NCI-H2171 (cell line): ENCODE data around the gene ABCF3.

Experiments used
- DNase-seq: peaks from one replicate; lab custom pipeline; 2025; lab: John Stamatoyannopoulos, UW

ABCF3 gene

GRCh38 chr3:184167786-184168185 lies 18.2 kb upstream of the ABCF3 start:
- no peak for DNase-seq

GRCh38 chr3:184168363-184169120 lies 17.5 kb upstream of the ABCF3 start:
- no peak for DNase-seq

GRCh38 chr3:184169896-184170875 lies 15.8 kb upstream of the ABCF3 start:
- no peak for DNase-seq

- DNase-seq = no peak
These were observed 14.4 kb upstream of the ABCF3 start for GRCh38 chr3:184171562-184171961.

- no peak for DNase-seq
These were observed 13.2 kb upstream of the ABCF3 start for GRCh38 chr3:184172681-184173373.

GRCh38 chr3:184173374-184173722 lies 12.7 kb upstream of the ABCF3 start:
- no peak for DNase-seq

- DNase-seq = no peak
These were observed 11.7 kb upstream of the ABCF3 start for GRCh38 chr3:184174284-184174645.

- DNase-seq = peak; percentile 98
These were observed 11.1 kb upstream of the ABCF3 start, which contains the start of gene AP2M1 for GRCh38 chr3:184174646-184175492. AP2M1 (plus strand) TSS chr3:184174855; CDS start chr3:184176994, 2,139 bp downstream.

GRCh38 chr3:184175506-184175905 lies 10.5 kb upstream of the ABCF3 start:
- no peak for DNase-seq

GRCh38 chr3:184175981-184176376 lies 10.0 kb upstream of the ABCF3 start:
- no peak for DNase-seq

GRCh38 chr3:184176377-184177330 lies 9.3 kb upstream of the ABCF3 start:
- no peak for DNase-seq

- DNase-seq = no peak
These were observed 8.7 kb upstream of the ABCF3 start for GRCh38 chr3:184177331-184177731.

- DNase-seq = no peak
These were observed 8.2 kb upstream of the ABCF3 start for GRCh38 chr3:184177767-184178306.

- no peak for DNase-seq
These were observed 7.4 kb upstream of the ABCF3 start for GRCh38 chr3:184178521-184179138.

GRCh38 chr3:184180165-184180564 lies 5.8 kb upstream of the ABCF3 start:
- no peak for DNase-seq

- no peak for DNase-seq
These were observed 4.4 kb upstream of the ABCF3 start for GRCh38 chr3:184181596-184181995.

- DNase-seq = no peak
These were observed 2.3 kb upstream of the ABCF3 start for GRCh38 chr3:184183679-184184078.

- no peak for DNase-seq
These were observed 1.3 kb upstream of the ABCF3 start for GRCh38 chr3:184184546-184185230.
